ES-I3 (cell line): Measurements from ENCODE around the gene GBP6.
"Not testable (repeated sequence)": the region's sequence is repeated elsewhere in the genome, so short reads cannot be mapped to it uniquely, and the experiment has no call there.

Source experiments
- H3K36me3 ChIP-seq: 2 replicates; pipeline ENCODE4 v1.6.1; 2013; ENCODE audit warnings: mild to moderate bottlenecking, low read length, control low read depth, moderate library complexity; ENCODE audit not compliant: insufficient read depth
- H3K4me1 ChIP-seq: 2 replicates; pipeline ENCODE4 v1.6.1; 2013; ENCODE audit warnings: mild to moderate bottlenecking, control low read depth, low read length; ENCODE audit not compliant: insufficient read depth
- H3K9ac ChIP-seq: 2 replicates; pipeline ENCODE4 v1.6.1; 2013; ENCODE audit warnings: low read depth, mild to moderate bottlenecking, low read length, moderate library complexity
- H3K9me3 ChIP-seq: 2 replicates; pipeline ENCODE4 v1.6.1; 2013; ENCODE audit warnings: mild to moderate bottlenecking, low read length, moderate library complexity; ENCODE audit not compliant: control insufficient read depth, insufficient read depth

Gene GBP6

GRCh38 chr1:89363638-89364536 is at the start of gene GBP6:
Gene GBP6 (plus strand): TSS chr1:89364059. CDS start chr1:89368552, 4,493 bp downstream.
- no peaks in the 10 kb centered on the region for H3K36me3 ChIP-seq
- H3K4me1 ChIP-seq: peaks cover 9% of the 10 kb centered on the region
- H3K9me3 ChIP-seq: no peaks in the 10 kb centered on the region
- H3K9ac ChIP-seq: no peak within 1 kb of the TSS

- no peaks in the 10 kb centered on the region for H3K4me1 ChIP-seq
- H3K9me3 ChIP-seq: peaks cover 7% of the 10 kb centered on the region; the same call in 1 of the 2 replicates
These were observed 41.5 kb upstream of the GBP6 start for GRCh38 chr1:89322402-89322801.

GRCh38 chr1:89331890-89332289 is 32.0 kb upstream of the GBP6 start:
- H3K36me3 ChIP-seq: no peaks in the 10 kb centered on the region
- no peak overlapping the region for H3K9ac ChIP-seq
- no peaks in the 10 kb centered on the region for H3K4me1 ChIP-seq
- no peaks in the 10 kb centered on the region for H3K9me3 ChIP-seq

More at GRCh38 chr1:89322402-89322801, 41.5 kb upstream of the GBP6 start:
- Histone ChIP-seq H3K36me3 (no peaks in the 10 kb centered on the region), H3K9ac (no peak overlapping the region)

- no peaks in the 10 kb centered on the region for H3K36me3 ChIP-seq
- no peaks in the 10 kb centered on the region for H3K4me1 ChIP-seq
- no peak overlapping the region for H3K9ac ChIP-seq
- H3K9me3 ChIP-seq: no peaks in the 10 kb centered on the region
These were observed 31.4 kb upstream of the GBP6 start for GRCh38 chr1:89332461-89332860.

GRCh38 chr1:89335486-89335885 is 28.4 kb upstream of the GBP6 start:
- Histone ChIP-seq H3K4me1 (no peaks in the 10 kb centered on the region), H3K36me3 (no peaks in the 10 kb centered on the region), H3K9me3 (no peaks in the 10 kb centered on the region), H3K9ac (no peak overlapping the region)

- Histone ChIP-seq H3K9me3 (no peaks in the 10 kb centered on the region), H3K9ac (no peak overlapping the region), H3K36me3 (no peaks in the 10 kb centered on the region), H3K4me1 (no peaks in the 10 kb centered on the region)
These were observed 26.0 kb upstream of the GBP6 start for GRCh38 chr1:89337903-89338302.

GRCh38 chr1:89339039-89339438 is 24.8 kb upstream of the GBP6 start:
- Histone ChIP-seq H3K9ac (no peak overlapping the region), H3K36me3 (no peaks in the 10 kb centered on the region), H3K4me1 (no peaks in the 10 kb centered on the region), H3K9me3 (no peaks in the 10 kb centered on the region)

- H3K4me1 ChIP-seq, H3K9ac ChIP-seq, H3K36me3 ChIP-seq, H3K9me3 ChIP-seq: not testable (repeated sequence)
These were observed 18.4 kb upstream of the GBP6 start for GRCh38 chr1:89345479-89345878.

GRCh38 chr1:89347296-89347695 is 16.6 kb upstream of the GBP6 start:
- Histone ChIP-seq H3K9me3 (no peaks in the 10 kb centered on the region), H3K36me3 (no peaks in the 10 kb centered on the region; the same call in 1 of the 2 replicates), H3K9ac (no peak overlapping the region), H3K4me1 (no peaks in the 10 kb centered on the region)

GRCh38 chr1:89350298-89350697 is 13.6 kb upstream of the GBP6 start:
- H3K9me3 ChIP-seq: no peaks in the 10 kb centered on the region
- no peak overlapping the region for H3K9ac ChIP-seq
- H3K4me1 ChIP-seq: no peaks in the 10 kb centered on the region
- H3K36me3 ChIP-seq: no peaks in the 10 kb centered on the region; the same call in 1 of the 2 replicates

GRCh38 chr1:89351597-89352311 is 12.1 kb upstream of the GBP6 start:
- Histone ChIP-seq H3K9ac (no peak overlapping the region), H3K4me1 (no peaks in the 10 kb centered on the region), H3K9me3 (no peaks in the 10 kb centered on the region), H3K36me3 (no peaks in the 10 kb centered on the region; the same call in 1 of the 2 replicates)

- H3K36me3 ChIP-seq: no peaks in the 10 kb centered on the region; the same call in 1 of the 2 replicates
- H3K9ac ChIP-seq: no peak overlapping the region
- H3K9me3 ChIP-seq: no peaks in the 10 kb centered on the region
- H3K4me1 ChIP-seq: no peaks in the 10 kb centered on the region
These were observed 11.4 kb upstream of the GBP6 start for GRCh38 chr1:89352421-89352820.

GRCh38 chr1:89354205-89354604 is 9.7 kb upstream of the GBP6 start:
- Histone ChIP-seq H3K9ac (no peak overlapping the region), H3K36me3 (no peaks in the 10 kb centered on the region; the same call in 1 of the 2 replicates), H3K4me1 (no peaks in the 10 kb centered on the region), H3K9me3 (no peaks in the 10 kb centered on the region)

- Histone ChIP-seq H3K36me3 (no peaks in the 10 kb centered on the region; the same call in 1 of the 2 replicates), H3K9ac (no peak overlapping the region), H3K4me1 (no peaks in the 10 kb centered on the region), H3K9me3 (no peaks in the 10 kb centered on the region)
These were observed 8.8 kb upstream of the GBP6 start for GRCh38 chr1:89355056-89355455.
